NCI-H82 (cell line): ENCODE results near the gene DBT.
A peak's percentile ranks its signal among the peaks of the same experiment; 100 is the strongest.
"Not testable (repeated sequence)": the region's sequence is repeated elsewhere in the genome, so short reads cannot be mapped to it uniquely, and the experiment has no call there.

Source experiments
- DNase-seq: peaks from one replicate; lab custom pipeline; 2025; lab: John Stamatoyannopoulos, UW

The DBT gene

DNA sequence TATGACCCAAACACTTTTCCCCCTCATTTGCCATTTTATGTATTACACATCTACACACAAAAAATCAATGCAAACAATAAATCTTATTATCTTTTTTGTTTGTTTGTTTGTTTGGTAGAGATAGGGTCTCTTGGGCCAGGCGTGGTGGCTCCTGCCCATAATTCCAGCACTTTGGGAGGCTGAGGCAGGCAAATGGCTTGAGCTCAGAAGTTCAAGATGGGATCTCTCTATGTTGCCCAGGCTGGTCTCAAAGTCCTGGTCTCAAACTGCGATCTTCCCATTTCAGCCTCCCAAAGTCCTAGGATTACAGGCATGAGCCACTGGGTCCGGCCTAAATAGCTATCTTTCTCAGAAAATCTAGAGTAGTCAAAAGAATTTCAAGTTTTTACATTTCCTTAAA lies 1.2 kb upstream of the DBT start:
- DNase-seq = no peak

- DNase-seq = no peak
Measured at GRCh38 chr1:100250264-100250663, 630 bp upstream of the DBT start.

DNA sequence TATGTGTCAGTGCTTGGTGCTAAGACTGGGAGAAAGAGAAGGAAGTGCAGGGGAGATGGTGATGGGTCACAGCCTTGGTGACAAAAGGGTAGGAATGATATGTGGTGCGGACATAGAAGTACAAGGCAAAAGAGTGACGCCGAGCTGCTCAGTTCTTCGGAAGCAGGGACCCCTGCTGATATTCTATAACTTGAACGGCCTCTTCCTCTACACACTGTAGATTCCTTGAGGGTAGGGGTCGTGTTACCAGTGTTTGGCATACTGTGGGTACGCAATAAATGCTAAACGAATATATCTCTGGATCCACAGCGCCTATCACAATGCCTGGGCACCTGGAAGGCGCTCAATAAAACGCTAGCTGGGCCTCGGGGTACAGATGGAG lies 488 bp downstream of the DBT start:
- DNase-seq = peak; percentile 41

- DNase-seq = no peak
Measured at GRCh38 chr1:100246738-100247137, 2.9 kb downstream of the DBT start.

DNA sequence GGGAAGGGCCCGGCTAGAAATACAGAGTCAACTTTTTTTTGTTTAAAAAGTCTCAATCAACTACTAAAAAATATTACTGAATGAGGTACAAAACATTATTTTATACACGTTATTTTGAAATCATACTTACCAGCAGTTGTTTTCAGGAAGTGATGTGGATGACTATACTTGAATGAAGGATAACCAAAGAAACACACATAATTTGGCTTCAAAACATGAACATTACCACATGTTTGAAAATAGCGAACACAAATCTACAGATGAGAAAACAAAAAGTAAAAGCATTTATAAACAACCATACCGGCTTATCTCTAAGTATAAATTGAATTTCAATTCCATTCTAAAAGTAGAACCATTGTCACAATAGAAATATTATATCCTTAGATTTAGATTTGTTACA lies 9.0 kb downstream of the DBT start:
- DNase-seq = no peak

GRCh38 chr1:100239961-100240360 lies 9.7 kb downstream of the DBT start:
- no peak for DNase-seq

DNA sequence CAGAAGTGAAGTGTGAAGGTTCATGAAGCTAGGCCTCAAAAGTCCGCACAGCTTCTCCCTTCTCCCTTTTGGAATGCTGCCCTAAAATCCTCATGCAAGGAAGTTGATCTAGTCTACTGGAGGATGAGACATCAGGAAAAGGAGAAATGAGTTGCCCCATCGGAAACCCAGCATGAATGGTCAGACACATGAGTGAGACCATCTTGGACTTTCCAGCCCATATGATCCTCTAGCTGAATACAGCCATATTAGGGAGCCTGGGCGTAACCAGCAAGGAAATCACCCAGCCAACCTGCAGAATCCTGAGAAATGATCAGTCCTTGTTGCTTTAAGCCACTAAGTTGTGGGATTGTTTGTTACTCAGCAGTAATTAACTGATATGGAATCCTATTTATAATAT lies 12.5 kb downstream of the DBT start:
- DNase-seq = no peak

DNA sequence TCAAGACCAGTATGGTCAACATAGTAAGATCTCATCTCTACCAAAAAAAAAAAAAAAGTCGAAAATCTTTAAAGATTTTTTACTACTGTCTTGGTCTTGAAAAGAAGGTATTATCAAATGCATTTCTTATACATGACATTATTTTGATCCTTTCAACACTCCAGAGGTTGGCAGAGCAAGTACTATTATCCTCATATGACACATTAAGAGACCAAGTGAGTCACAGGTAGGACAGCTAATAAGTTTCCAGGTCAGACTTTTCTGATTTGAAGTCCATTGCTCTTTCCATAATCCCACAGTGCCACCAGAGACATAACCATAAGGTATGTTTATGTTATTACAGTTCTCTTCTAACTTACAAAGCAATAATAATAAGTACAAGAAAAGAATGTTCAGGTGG lies 15.2 kb downstream of the DBT start:
- DNase-seq = no peak

- DNase-seq = not testable (repeated sequence)
Measured at GRCh38 chr1:100233566-100233965, 16.1 kb downstream of the DBT start.

- no peak for DNase-seq
Measured at GRCh38 chr1:100232156-100232555, 17.5 kb downstream of the DBT start.

DNA sequence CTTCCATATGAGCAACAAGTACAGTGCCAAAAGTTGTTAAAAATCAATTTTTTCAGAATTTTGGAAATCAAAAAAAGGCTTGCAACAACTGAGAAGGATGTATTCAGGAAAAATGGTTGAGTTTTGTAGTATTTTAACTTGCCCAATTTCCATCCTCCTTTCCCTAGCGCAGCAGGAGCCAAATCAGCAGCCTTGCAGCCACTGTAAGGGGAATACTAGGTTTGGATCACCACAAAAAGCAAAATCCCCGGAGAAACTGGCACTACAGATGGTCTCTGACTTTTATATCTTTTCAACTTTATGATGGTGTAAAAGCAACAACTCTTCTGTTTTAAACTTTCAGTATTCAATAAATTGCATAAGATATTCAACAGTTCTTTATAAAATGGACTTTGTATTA lies 17.9 kb downstream of the DBT start:
- no peak for DNase-seq

- no peak for DNase-seq
Measured at GRCh38 chr1:100230765-100231164, 18.9 kb downstream of the DBT start.

GRCh38 chr1:100229681-100230443 lies 19.8 kb downstream of the DBT start:
- no peak for DNase-seq

DNA sequence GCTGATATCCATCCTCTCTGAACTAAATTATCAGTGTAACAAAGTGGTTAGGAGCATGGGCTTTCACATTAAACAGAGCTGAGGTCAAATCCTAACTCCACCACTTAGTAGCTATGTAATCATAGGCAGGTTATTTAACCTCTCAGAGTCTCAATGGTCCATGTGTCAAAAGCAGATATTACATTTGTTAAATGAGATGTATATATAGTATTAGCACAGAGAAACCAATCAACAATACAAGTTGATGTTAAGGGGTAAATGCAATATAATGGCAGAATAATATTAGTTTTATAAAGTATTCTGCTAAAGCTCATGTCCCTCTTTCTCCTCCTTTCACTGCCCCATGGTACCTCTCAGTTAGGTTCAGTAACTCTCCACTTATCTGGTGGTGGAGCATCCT lies 27.2 kb downstream of the DBT start:
- DNase-seq = no peak

DNA sequence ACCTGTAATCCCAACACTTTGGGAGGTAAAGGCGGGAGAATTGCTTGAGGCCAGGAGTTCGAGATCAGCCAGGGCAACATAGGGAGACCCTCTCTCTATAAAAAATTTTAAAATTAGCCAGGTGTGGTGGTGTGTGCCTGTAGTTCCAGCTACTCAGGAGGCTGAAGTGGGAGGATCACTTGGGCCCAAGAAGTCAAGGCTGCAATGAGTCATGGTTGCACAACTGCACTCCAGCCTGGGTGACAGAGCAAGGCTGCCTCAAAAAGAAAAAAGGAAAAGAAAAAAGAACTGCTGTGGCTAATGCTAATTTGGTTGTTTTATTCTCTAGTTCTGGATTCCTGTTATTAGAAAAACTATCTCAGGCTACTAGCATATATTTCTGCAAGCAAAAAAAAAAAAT lies 29.8 kb downstream of the DBT start:
- DNase-seq = no peak

DNA sequence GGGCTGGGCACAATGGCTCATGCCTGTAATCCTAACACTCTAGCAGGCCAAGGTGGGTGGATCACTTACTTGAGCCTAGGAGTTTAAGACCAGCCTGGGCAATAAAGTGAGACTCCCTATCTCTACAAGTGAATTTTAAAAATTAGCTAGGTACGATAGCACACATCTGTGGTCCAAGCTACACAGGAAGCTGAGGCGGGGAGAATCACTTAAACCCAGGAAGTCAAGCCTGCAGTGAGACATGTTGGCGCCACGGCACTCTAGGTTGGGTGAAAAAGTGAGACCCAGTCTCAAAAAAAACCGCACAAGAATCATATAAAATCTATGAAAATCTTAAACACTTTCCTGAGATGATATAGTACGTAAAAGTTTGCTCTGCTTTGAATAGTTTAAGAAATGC lies 30.2 kb downstream of the DBT start:
- no peak for DNase-seq

DNA sequence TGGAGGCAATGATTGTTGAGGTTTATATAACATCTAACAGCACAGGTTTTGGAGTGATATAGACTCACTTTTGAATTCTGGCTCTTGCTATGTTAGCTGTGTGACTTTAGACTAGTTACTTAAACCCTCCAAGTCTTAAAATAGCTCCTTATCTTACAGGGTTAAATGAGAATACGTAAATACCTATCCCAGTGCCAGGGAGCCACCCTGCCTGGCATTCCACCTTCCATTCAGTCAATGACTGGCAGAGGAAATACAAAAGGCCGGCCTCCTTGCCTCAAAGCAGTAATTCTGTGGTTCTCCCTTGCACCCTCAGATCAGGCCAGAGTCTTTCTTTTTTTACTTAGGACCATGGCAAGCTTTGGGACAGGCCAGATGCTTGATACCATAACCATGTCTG lies 31.8 kb downstream of the DBT start:
- DNase-seq = no peak

- no peak for DNase-seq
Measured at GRCh38 chr1:100215101-100215500, 34.5 kb downstream of the DBT start.

- DNase-seq = no peak
Measured at GRCh38 chr1:100213141-100213540, 36.5 kb downstream of the DBT start.

DNA sequence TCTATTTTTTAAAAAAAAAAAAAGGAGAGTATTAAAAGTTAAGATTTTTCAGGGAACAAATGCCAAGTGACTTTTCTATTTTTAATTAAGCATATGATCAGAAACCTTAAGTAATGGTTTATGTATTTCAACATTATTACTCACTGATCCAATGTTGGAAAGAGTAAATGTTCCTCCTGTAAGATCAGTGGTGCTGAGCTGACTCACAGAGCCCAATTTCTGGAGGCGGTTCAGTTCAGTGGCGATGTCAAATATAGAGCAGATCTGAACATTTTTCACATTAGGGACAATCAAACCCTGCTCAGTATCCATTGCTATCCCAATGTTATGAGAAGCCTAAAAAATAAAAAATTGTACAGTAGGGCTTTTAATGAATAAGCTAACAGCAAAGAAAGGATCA lies 43.3 kb downstream of the DBT start:
- DNase-seq = no peak

DNA sequence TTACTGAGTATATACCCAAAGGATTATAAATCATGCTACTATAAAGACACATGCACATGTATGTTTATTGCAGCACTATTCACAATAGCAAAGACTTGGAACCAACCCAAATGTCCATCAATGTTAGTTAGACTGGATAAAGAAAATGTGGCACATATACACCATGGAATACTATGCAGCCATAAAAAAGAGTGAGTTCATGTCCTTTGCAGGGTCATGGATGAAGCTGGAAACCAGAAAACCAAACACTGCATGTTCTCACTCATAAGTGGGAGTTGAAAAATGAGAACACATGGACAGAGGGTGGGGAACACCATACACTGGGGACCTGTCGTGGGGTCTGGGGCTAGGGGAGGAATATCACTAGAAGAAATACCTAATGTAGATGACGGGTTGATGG lies 44.0 kb downstream of the DBT start:
- not testable (repeated sequence) for DNase-seq

- not testable (repeated sequence) for DNase-seq
Measured at GRCh38 chr1:100205103-100205502, 44.5 kb downstream of the DBT start.

- not testable (repeated sequence) for DNase-seq
Measured at GRCh38 chr1:100202703-100203102, 46.9 kb downstream of the DBT start.

DNA sequence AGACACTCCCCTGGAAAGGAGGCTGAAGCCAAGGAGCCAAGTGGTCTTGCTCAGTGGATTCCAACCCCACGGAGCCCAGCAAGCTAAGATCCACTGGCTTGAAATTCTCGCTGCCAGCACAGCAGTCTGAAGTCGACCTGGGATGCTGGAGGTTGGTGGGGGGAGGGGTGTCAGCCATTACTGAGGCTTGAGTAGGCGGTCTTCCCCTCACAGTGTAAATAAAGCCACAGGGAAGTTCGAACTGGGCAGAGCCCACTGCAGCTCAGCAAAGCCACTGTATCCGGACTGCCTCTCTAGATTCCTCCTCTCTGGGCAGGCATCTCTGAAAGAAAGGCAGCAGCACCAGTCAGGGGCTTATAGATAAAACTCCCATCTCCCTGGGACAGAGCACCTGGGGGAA lies 49.6 kb downstream of the DBT start:
- DNase-seq = not testable (repeated sequence)
